ENCODE results near the gene NCAM1. TPM values are rescaled to one million over a fixed set of nuclear protein-coding genes. Genes with fewer than 3 reads are reported as not detected.
"Not testable (repeated sequence)": the region's sequence is repeated elsewhere in the genome, so short reads cannot be mapped to it uniquely, and the experiment has no call there.

The NCAM1 gene
- 2.2 and 3.1 TPM in 2 replicates for total RNA-seq

GRCh38 chr11:112961146-112961668 lies at the start of gene NCAM1:
Gene NCAM1, plus strand, starts transcription at chr11:112961420.
- no peak for DNase-seq (ENCODE audit: low read depth)
- no peak for TF ChIP-seq CTCF (conservative IDR thresholded peaks at IDR 0.05; ENCODE audit: low read depth, low read length)
- H3K4me3 ChIP-seq (ENCODE audit: low read depth, low read length): peak within 1 kb of the TSS; percentile 53

DNA sequence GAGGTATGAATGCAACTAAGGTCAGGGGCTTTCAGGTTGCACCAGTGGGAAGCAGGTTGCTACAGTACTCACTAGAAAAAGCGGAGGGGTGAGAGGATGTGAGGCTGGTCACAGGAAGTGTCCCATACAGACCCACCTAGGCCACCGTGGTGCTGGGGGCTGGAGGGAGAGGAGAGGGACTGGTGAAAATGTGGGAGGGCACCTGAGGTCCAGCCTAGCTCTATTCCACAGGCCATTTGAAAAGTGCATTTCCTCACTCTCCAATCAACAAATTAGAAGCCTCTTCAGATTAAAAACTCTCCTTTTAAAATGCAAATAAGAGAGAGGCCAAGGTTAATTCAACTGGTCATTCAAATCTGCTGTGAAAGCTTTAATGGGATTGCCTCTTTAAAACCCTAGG lies 38.6 kb upstream of the NCAM1 start:
- H3K4me3 ChIP-seq (ENCODE audit: low read depth, low read length): no peak overlapping the region
- DNase-seq (ENCODE audit: low read depth): no peak
- no peak for TF ChIP-seq CTCF (conservative IDR thresholded peaks at IDR 0.05; ENCODE audit: low read depth, low read length)

DNA sequence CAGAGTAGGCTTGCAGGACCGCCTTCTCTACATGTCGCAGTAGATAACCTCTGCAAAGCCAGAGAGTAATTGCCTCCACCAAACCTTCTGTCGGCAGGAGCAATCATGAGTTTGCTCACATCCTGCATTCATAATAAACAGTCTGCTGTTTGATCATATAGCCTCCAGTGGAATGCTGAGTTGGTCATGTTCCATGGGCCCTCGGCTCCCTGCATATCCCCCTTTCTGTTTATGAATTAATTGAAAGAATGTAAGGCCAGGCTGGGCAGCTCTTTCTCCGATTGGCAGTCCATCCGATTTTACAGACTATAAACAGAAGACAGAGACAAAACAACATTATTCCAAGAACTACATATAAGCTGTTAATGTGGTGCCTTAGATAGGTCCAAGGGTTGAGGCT lies 36.4 kb upstream of the NCAM1 start:
- not testable (repeated sequence) for DNase-seq (ENCODE audit: low read depth); H3K4me3 ChIP-seq (ENCODE audit: low read depth, low read length)

GRCh38 chr11:112925516-112926310 lies 35.5 kb upstream of the NCAM1 start:
- no peak for TF ChIP-seq CTCF (conservative IDR thresholded peaks at IDR 0.05; ENCODE audit: low read depth, low read length)
- no peak overlapping the region for H3K4me3 ChIP-seq (ENCODE audit: low read depth, low read length)
- peak; percentile 70 for DNase-seq (ENCODE audit: low read depth)

GRCh38 chr11:112928136-112928535 lies 33.1 kb upstream of the NCAM1 start:
- no peak for TF ChIP-seq CTCF (conservative IDR thresholded peaks at IDR 0.05; ENCODE audit: low read depth, low read length)
- DNase-seq (ENCODE audit: low read depth): peak; percentile 89
- no peak overlapping the region for H3K4me3 ChIP-seq (ENCODE audit: low read depth, low read length)

DNA sequence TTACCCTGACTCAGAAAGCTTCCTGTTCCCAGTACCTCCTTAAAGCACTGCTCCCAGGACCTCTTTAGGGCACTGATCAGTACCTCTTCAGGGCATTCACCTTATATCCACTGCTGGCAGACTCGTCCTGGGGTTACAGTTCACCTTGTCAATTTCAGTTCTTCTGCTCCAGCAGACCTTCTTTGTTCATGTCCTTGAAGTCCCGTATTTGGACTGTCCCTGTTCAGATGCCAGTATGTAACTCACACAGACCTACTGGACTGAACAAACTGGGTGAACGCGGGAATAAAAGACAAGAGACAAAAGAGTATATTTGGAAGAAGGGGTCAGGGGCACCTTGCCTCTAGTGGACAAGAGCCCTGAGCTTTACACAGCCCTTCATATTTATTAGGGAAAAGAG lies 31.8 kb upstream of the NCAM1 start:
- H3K4me3 ChIP-seq (ENCODE audit: low read depth, low read length): no peak overlapping the region
- no peak for TF ChIP-seq CTCF (conservative IDR thresholded peaks at IDR 0.05; ENCODE audit: low read depth, low read length)
- no peak for DNase-seq (ENCODE audit: low read depth)

DNA sequence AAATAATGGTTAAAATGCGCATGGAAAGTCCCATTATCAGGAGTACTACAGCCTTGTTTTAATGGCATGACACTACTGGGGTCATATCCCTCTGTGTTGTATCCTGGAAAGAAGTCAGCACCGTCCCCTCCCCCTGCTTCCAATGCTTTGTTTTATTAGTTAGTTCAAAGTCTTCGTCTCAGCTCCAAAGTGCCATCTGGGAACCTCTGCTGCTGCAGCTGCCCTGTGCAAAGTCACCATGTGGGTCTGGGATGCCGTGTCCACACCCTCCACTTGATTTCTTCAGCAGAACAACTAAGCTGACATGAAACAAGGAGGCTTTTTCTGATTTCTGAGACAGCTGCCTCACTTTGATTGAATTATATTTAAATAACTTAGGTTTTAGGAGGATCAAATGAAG lies 29.5 kb upstream of the NCAM1 start:
- TF ChIP-seq CTCF (conservative IDR thresholded peaks at IDR 0.05; ENCODE audit: low read depth, low read length): no peak
- DNase-seq (ENCODE audit: low read depth): no peak
- no peak overlapping the region for H3K4me3 ChIP-seq (ENCODE audit: low read depth, low read length)
